ENCODE measurements around the gene GDPD4. TPM values are rescaled to one million over a fixed set of nuclear protein-coding genes. Genes with fewer than 3 reads are reported as not detected.

Gene GDPD4
- total RNA-seq, 1 donor from 2014 or later: 0.08 TPM

DNA sequence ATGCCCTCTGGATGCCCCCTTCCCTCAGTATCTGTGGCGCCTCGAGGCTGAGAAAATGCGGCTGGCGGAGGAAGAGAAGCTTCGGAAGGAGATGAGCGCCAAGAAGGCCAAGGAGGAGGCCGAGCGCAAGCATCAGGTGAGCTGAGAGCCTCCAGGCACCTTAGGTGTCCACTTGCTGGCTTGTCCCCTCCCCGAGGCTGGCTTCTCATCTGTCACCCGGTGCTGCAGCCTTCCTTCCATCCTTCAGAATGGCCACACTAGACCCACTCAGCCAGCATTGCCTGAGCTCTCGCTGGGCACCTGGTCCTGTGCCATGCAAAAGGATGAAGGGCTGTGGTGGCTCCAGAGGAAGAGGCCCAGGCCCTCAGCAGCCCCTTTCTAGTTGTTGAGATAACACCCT, 121.1 kb downstream of the GDPD4 start:
- H3K27me3 ChIP-seq (ENCODE audit: control insufficient read depth, insufficient read depth, low read length): peaks cover 17% of the 10 kb centered on the region
- H3K4me3 ChIP-seq (ENCODE audit: low read depth, low read length): no peak overlapping the region
- H3K36me3 ChIP-seq (ENCODE audit: control insufficient read depth, insufficient read depth, low read length): no peaks in the 10 kb centered on the region
- no peak for DNase-seq (ENCODE audit: low read depth)
- TF ChIP-seq, protein P1, sequence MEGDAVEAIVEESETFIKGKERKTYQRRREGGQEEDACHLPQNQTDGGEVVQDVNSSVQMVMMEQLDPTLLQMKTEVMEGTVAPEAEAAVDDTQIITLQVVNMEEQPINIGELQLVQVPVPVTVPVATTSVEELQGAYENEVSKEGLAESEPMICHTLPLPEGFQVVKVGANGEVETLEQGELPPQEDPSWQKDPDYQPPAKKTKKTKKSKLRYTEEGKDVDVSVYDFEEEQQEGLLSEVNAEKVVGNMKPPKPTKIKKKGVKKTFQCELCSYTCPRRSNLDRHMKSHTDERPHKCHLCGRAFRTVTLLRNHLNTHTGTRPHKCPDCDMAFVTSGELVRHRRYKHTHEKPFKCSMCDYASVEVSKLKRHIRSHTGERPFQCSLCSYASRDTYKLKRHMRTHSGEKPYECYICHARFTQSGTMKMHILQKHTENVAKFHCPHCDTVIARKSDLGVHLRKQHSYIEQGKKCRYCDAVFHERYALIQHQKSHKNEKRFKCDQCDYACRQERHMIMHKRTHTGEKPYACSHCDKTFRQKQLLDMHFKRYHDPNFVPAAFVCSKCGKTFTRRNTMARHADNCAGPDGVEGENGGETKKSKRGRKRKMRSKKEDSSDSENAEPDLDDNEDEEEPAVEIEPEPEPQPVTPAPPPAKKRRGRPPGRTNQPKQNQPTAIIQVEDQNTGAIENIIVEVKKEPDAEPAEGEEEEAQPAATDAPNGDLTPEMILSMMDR (IDR thresholded peaks at IDR 0.05; ENCODE audit: insufficient read depth, low read length, poor library complexity, severe bottlenecking): no peak

DNA sequence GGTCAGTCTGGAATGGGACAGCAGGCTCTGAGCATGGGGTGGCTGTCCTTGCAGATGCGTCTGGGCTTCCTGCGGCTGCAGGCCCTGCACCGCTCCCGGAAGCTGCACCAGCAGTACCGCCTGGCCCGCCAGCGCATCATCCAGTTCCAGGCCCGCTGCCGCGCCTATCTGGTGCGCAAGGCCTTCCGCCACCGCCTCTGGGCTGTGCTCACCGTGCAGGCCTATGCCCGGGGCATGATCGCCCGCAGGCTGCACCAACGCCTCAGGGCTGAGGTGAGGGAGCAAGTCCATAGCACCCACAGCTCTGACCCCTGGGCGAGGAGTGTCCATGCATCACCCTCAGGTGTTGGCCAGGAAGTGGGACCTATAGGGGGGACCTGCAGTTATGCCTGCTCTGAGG, 121.8 kb downstream of the GDPD4 start:
- Histone ChIP-seq H3K36me3 (ENCODE audit: control insufficient read depth, insufficient read depth, low read length) (no peaks in the 10 kb centered on the region), H3K4me3 (ENCODE audit: low read depth, low read length) (no peak overlapping the region), H3K27me3 (ENCODE audit: control insufficient read depth, insufficient read depth, low read length) (peaks cover 17% of the 10 kb centered on the region)
- TF ChIP-seq, protein P1 (IDR thresholded peaks at IDR 0.05; ENCODE audit: insufficient read depth, low read length, poor library complexity, severe bottlenecking): no peak
- DNase-seq (ENCODE audit: low read depth): no peak

DNA sequence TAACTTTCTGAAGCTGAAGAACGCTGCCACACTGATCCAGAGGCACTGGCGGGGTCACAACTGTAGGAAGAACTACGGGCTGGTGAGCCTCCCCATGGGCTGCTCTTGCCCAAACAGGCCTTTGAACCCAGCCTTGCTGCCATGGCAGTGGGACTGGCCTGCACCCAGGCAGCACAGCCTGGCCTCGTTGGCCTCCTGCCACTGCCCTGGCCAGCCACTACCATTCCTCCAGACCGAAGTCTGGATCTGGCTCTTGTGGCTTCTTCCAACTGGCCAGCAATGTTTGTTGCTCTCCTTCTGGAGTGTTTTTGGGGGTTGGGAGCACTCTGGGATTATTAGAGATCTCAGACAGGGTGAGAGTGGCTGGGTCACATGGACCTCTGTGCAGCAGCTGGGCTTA, 122.4 kb downstream of the GDPD4 start:
- Histone ChIP-seq H3K36me3 (ENCODE audit: control insufficient read depth, insufficient read depth, low read length) (no peaks in the 10 kb centered on the region), H3K4me3 (ENCODE audit: low read depth, low read length) (no peak overlapping the region), H3K27me3 (ENCODE audit: control insufficient read depth, insufficient read depth, low read length) (peaks cover 17% of the 10 kb centered on the region)
- TF ChIP-seq, protein P1 (IDR thresholded peaks at IDR 0.05; ENCODE audit: insufficient read depth, low read length, poor library complexity, severe bottlenecking): no peak
- no peak for DNase-seq (ENCODE audit: low read depth)

DNA sequence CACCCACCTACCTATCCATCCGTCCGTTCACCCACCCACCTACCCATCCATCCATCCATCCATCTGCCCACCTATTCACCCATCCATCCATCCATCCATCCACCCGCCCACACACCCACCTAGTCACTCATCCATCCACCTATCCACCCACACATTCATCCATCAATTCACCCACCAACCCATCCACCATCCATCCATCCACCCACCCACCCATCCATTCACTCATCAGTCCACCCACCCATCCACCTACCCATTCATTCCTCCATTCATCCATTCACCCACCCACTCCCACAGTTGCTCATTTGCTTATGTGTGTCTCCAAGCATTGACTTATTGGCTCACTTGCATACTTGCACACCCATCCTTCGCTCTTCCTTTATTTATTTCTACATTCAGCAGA, 123.3 kb downstream of the GDPD4 start:
- H3K27me3 ChIP-seq (ENCODE audit: control insufficient read depth, insufficient read depth, low read length): peaks cover 9% of the 10 kb centered on the region
- no peaks in the 10 kb centered on the region for H3K36me3 ChIP-seq (ENCODE audit: control insufficient read depth, insufficient read depth, low read length)
- H3K4me3 ChIP-seq (ENCODE audit: low read depth, low read length): no peak overlapping the region
- TF ChIP-seq, protein P1 (IDR thresholded peaks at IDR 0.05; ENCODE audit: insufficient read depth, low read length, poor library complexity, severe bottlenecking): no peak
- DNase-seq (ENCODE audit: low read depth): no peak

DNA sequence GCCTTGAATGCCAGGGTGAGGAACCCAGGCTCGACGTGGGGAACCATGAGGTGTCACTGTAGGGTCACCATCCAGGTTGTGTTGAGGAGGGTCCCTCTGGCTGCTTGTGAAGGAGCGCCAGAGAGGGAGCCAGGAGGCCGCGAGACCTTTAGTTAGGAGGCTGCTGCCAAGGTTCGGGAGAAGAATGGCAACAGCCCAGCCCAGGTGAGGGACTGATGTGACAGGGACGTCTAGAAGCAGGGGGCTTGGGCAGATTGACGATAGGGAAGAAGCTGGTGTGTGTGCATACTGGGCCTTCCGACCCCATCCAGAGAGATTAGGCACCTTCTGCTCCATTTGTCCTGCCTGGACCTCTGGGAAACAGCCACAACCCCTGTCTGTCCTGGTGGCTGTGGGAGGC, 124.5 kb downstream of the GDPD4 start:
- Histone ChIP-seq H3K4me3 (ENCODE audit: low read depth, low read length) (no peak overlapping the region), H3K36me3 (ENCODE audit: control insufficient read depth, insufficient read depth, low read length) (no peaks in the 10 kb centered on the region), H3K27me3 (ENCODE audit: control insufficient read depth, insufficient read depth, low read length) (peaks cover 2% of the 10 kb centered on the region)
- no peak for DNase-seq (ENCODE audit: low read depth)
- TF ChIP-seq, protein P1 (IDR thresholded peaks at IDR 0.05; ENCODE audit: insufficient read depth, low read length, poor library complexity, severe bottlenecking): no peak

DNA sequence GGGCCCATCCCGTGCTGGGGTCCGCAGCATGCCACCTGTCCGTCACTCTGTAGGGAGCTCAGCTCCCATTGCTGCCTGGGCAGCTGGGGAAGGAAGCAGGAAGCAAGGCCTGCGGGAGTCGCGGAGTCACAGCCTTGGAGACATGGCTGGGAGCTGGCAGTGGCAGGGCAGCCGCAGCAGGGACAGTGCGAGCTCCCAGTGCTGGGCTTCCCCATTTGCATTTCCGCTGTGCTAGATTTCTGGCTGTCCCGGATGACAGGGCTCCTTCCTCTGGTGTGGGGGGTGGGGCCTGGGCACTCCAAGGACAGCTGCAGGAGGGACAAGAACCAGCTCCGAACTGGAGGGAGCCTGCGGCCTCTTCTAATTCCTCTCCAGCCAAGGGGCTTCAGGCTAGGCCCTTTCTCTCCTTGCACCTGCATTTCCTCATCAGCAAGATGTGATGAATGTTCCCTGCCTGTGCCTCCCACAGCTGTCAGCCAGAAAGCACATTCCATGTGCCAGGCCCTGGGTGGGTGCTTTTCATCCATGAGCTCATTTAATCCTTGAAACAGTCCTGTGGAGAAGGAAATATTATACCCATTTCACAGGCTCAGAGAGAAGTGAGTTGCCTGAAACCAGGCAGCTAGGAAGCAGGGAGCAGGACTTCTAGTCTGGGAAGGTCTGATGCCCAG, 125.5 kb downstream of the GDPD4 start:
- no peak for DNase-seq (ENCODE audit: low read depth)
- H3K4me3 ChIP-seq (ENCODE audit: low read depth, low read length): no peak overlapping the region
- H3K36me3 ChIP-seq (ENCODE audit: control insufficient read depth, insufficient read depth, low read length): no peaks in the 10 kb centered on the region
- H3K27me3 ChIP-seq (ENCODE audit: control insufficient read depth, insufficient read depth, low read length): peaks cover 5% of the 10 kb centered on the region
- TF ChIP-seq, protein P1 (IDR thresholded peaks at IDR 0.05; ENCODE audit: insufficient read depth, low read length, poor library complexity, severe bottlenecking): no peak
